B cell (primary cell): ENCODE measurements around the gene PRELID2.

Experiments
- EZH2 ChIP-seq: IDR thresholded peaks from 2 replicates; pipeline ENCODE4 v1.6.1; 2012; ENCODE audit warnings: borderline replicate concordance, low read depth, mild to moderate bottlenecking, moderate library complexity, low read length; ENCODE audit not compliant: insufficient read depth, poor library complexity, severe bottlenecking
- TF ChIP-seq, protein P1 (sequence below): fragments of 200-600 bp; IDR thresholded peaks from one replicate; pipeline ENCODE4 v1.8.0; 2022; ENCODE audit warnings: antibody characterized with exemption, mild to moderate bottlenecking

DNA sequence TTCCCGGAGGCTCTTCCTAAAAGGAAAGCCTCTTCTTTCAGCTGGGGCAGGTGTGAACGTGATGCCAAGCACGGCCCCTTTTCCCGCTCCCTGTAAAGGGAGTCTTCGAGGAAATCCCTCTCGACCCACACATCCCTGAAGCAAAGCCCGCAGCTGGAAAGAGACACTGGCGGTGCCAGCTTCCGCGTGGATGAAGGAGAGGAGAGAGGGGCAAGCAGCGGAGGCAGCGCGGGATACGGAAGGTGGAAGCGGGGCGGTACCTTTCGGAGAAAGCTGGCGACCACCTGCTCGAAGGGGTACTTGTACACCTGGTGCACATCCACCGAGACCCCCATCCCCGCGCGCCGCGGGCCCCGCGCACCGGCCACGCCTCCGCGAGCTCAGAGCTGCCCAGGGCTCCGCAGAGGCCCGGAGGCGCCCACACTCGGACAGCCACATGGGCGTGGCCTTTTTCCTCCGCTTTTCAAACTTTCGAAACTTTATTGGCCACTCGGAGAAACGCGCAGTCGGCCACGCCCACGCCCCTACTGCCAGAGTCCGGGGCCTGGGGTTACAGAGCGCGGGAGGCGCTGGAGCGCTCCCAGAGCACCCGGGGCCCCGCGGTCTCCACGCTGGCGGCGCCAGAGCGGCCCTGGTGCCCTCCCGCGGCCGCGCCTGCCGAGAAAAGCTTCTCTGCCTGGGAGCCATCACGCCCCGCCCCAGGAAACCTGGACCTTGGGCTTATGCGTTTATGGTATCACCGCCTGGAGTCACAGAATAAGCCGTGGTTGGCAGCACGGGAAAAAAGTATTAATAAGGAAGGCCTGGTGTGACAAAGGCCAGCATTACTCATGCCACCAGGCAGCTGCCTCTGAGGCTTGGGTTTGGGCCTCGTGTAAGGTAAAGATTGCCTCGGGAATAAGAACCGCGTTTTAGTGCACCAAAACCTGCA, at the start of gene PRELID2:
- TF ChIP-seq, protein P1, sequence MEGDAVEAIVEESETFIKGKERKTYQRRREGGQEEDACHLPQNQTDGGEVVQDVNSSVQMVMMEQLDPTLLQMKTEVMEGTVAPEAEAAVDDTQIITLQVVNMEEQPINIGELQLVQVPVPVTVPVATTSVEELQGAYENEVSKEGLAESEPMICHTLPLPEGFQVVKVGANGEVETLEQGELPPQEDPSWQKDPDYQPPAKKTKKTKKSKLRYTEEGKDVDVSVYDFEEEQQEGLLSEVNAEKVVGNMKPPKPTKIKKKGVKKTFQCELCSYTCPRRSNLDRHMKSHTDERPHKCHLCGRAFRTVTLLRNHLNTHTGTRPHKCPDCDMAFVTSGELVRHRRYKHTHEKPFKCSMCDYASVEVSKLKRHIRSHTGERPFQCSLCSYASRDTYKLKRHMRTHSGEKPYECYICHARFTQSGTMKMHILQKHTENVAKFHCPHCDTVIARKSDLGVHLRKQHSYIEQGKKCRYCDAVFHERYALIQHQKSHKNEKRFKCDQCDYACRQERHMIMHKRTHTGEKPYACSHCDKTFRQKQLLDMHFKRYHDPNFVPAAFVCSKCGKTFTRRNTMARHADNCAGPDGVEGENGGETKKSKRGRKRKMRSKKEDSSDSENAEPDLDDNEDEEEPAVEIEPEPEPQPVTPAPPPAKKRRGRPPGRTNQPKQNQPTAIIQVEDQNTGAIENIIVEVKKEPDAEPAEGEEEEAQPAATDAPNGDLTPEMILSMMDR, result no peak
- TF ChIP-seq EZH2, result no peak
